GM21526 (cell line): Measurements from ENCODE around the gene C9orf72.

Experiments
- ATAC-seq: cut with Tn5 transposase; IDR thresholded peaks from one replicate; pipeline ENCODE4 v1.9.1; 2021; ENCODE audit warnings: moderate library complexity; ENCODE audit not compliant: unreplicated experiment, low FRiP score

The C9orf72 gene

GRCh38 chr9:27539479-27540441 is 33.5 kb downstream of the C9orf72 start:
- no peak for ATAC-seq

- ATAC-seq: no peak
Measured at GRCh38 chr9:27538647-27539046, 34.6 kb downstream of the C9orf72 start.

GRCh38 chr9:27537756-27538155 is 35.5 kb downstream of the C9orf72 start:
- ATAC-seq: no peak

GRCh38 chr9:27537027-27537435 is 36.2 kb downstream of the C9orf72 start:
- no peak for ATAC-seq

GRCh38 chr9:27536168-27536567 is 37.1 kb downstream of the C9orf72 start:
- ATAC-seq: no peak

- peak; percentile 68 for ATAC-seq
Measured at GRCh38 chr9:27535701-27536118, 37.6 kb downstream of the C9orf72 start.

- ATAC-seq: no peak
Measured at GRCh38 chr9:27534658-27535209, 38.5 kb downstream of the C9orf72 start.

GRCh38 chr9:27534131-27534530 is 39.1 kb downstream of the C9orf72 start:
- no peak for ATAC-seq

- ATAC-seq: no peak
Measured at GRCh38 chr9:27533311-27533710, 40.0 kb downstream of the C9orf72 start.

- ATAC-seq: no peak
Measured at GRCh38 chr9:27532046-27532445, 41.2 kb downstream of the C9orf72 start.

- no peak for ATAC-seq
Measured at GRCh38 chr9:27530915-27531755, 42.1 kb downstream of the C9orf72 start.

GRCh38 chr9:27529316-27530278 is 43.7 kb downstream of the C9orf72 start, which contains the start of gene MOB3B:
Gene MOB3B (minus strand): TSS chr9:27529814. CDS start chr9:27455550, 74,264 bp downstream.
- peak; percentile 87 for ATAC-seq

- ATAC-seq: peak; percentile 45
Measured at GRCh38 chr9:27528886-27529315, 44.4 kb downstream of the C9orf72 start.

- peak; percentile 51 for ATAC-seq
Measured at GRCh38 chr9:27528076-27528885, 45.0 kb downstream of the C9orf72 start.

- ATAC-seq: no peak
Measured at GRCh38 chr9:27527702-27528075, 45.6 kb downstream of the C9orf72 start.

GRCh38 chr9:27524236-27524635 is 49.0 kb downstream of the C9orf72 start, which contains the start of gene IFNK:
Gene IFNK (plus strand): TSS chr9:27524290. CDS start chr9:27524337, 47 bp downstream.
- ATAC-seq: no peak

GRCh38 chr9:27523141-27523540 is 50.1 kb downstream of the C9orf72 start:
- ATAC-seq: no peak

- ATAC-seq: no peak
Measured at GRCh38 chr9:27520986-27521385, 52.3 kb downstream of the C9orf72 start.
